Fibroblast of pulmonary artery (primary cell): ENCODE measurements around the gene TSPAN18.
"Not testable (repeated sequence)": the region's sequence is repeated elsewhere in the genome, so short reads cannot be mapped to it uniquely, and the experiment has no call there.

Experiments used
- DNase-seq: peaks from one replicate; pipeline ENCODE4 v3.0.0-alpha.2; 2010; ENCODE audit warnings: low read depth
- H3K4me3 ChIP-seq: replicated peaks from 2 replicates; pipeline ENCODE4 v1.5.1; 2011; ENCODE audit warnings: low read depth, mild to moderate bottlenecking, control low read depth, low read length, moderate library complexity
- TF ChIP-seq, protein P1 (sequence below): IDR thresholded peaks from 2 replicates; pipeline ENCODE4 v1.5.1; 2011; ENCODE audit warnings: mild to moderate bottlenecking, control low read depth, low read length, inconsistent platforms; ENCODE audit errors: missing control alignments

The TSPAN18 gene

DNA sequence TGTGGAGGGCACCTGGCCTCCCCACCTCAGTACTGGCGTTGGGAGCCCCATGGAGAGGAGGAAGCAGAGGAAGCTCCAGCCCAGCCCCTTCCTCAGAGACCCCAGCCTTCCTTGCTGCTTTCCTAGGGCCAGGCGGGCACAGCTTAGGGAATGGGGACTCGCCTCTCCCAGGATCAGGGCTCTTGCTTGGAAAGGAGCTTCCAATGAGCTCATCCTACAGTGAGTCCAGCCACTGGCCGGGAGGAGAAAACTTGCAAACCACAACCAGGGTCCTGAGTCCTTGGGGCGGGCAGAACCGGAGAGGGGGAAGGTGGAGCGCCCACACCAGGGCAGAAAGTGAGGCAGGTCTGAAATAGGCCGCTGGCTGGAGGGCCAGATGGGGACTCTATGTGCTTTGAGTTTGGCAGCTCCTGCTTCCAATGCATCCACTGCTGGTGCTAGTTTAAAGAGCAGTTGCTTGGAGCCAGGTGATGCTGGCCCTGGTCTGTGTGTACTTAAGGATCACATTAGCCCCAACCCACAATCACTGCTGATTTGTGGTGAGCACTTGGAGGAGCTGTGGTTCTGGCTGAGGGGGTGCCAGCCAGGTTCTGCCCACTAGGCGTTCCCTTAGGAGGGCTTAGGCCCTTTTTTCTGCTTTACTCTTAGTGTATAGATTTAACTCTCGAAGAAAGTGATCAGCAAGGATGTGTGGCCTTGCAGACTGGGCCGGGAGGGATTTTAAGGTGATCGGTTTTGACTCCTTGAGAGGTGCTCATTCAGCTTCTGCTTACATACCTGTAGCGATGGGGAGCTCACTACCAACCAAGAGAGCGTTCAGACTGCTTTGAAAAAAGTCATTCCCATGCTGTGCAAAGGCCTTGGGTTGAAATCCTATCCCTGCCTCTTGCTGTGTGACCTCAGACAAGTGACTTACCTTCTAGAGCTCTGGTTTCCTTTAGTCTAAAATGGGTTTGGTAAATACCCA is 142.0 kb downstream of the TSPAN18 start:
- no peak for DNase-seq
- TF ChIP-seq, protein P1, sequence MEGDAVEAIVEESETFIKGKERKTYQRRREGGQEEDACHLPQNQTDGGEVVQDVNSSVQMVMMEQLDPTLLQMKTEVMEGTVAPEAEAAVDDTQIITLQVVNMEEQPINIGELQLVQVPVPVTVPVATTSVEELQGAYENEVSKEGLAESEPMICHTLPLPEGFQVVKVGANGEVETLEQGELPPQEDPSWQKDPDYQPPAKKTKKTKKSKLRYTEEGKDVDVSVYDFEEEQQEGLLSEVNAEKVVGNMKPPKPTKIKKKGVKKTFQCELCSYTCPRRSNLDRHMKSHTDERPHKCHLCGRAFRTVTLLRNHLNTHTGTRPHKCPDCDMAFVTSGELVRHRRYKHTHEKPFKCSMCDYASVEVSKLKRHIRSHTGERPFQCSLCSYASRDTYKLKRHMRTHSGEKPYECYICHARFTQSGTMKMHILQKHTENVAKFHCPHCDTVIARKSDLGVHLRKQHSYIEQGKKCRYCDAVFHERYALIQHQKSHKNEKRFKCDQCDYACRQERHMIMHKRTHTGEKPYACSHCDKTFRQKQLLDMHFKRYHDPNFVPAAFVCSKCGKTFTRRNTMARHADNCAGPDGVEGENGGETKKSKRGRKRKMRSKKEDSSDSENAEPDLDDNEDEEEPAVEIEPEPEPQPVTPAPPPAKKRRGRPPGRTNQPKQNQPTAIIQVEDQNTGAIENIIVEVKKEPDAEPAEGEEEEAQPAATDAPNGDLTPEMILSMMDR = no peak
- no peak overlapping the region for H3K4me3 ChIP-seq

GRCh38 chr11:44870181-44870580 is 143.4 kb downstream of the TSPAN18 start:
- TF ChIP-seq, protein P1 = no peak
- no peak for DNase-seq
- H3K4me3 ChIP-seq = no peak overlapping the region

DNA sequence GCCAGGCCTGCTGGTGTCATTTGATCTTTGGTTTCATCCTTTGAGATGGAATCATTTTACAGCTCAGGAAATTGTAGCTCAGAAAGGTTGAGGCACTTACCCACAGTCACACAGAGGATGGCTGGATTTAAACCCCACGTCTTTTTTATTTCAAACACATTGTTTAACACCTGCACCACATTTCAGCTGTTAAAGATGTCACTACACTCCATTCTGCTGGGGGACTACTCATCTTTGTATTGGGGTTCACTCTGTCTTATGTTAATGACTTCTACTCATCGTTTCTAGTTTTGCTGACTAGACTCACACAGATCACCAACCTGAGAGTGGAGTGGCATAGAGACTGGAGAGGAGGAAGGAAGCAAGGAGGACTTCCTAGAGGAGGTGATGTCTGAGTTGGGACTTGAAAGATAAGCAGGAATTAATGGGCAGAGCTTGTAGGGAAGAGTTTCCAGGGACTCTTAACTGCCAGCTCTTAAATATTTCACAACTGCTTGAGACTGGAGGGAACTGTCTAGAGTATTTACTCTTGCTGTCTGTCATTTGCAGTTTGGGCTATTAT is 143.9 kb downstream of the TSPAN18 start:
- no peak for DNase-seq
- TF ChIP-seq, protein P1 = no peak
- H3K4me3 ChIP-seq = no peak overlapping the region

DNA sequence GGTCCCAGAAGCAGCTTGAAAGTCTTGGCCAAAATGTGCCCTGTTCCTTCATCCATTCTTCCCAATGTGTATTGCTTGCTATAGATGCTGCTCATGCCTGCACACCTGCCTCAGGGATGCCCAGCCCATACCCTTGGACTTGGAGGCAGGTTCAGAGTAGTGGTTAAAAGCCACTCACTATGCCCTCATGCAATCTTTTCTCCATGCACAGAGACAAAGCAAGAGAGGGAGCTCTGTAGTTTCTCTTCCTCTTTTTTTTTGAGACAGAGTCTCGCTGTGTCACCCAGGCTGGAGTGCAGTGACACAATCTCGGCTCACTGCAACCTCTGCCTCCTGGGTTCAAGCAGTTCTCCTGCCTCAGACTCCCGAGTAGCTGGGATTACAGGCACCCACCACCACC is 144.9 kb downstream of the TSPAN18 start:
- not testable (repeated sequence) for H3K4me3 ChIP-seq

DNA sequence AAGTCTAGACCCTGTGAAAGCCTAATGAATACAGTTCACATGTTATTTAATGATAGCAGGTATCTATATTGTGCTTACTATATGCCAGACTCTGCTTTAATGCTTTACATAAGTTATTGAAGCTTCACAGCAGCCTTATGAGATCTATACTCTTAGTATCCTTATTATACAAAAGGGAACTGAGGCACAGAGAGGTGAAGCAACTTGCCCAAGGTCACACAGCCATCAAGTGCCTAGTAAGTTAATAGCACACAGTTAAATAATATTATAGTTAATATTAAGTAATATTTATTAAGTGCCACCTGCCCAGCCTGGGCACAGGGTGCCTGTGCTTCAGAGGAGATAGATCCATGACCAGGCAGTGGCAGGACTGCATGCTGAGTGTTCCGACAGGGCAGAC is 145.8 kb downstream of the TSPAN18 start:
- H3K4me3 ChIP-seq = no peak overlapping the region
- TF ChIP-seq, protein P1 = no peak
- no peak for DNase-seq

More for the DNA sequence above, 144.9 kb downstream of the TSPAN18 start:
- not testable (repeated sequence) for DNase-seq

DNA sequence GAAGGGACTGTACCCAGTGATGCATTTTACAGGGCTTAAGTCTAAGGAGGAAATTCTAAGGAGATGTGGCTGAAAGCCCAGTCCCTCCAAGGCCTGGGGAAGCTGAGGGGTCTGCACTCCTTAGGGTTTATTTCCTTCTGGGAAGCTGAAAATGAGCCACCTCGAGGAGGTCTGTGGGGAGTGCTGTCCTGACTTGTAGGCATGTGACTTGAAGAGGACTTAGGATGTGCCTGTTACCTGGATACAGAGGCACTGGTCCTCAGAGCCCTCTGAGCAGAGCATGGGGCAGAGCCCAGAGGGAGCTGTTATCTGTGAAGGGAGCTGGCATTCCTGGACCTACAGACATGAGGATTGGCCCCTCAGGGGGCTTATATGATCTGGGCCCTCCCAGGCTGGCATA is 146.8 kb downstream of the TSPAN18 start:
- TF ChIP-seq, protein P1 = no peak
- no peak for DNase-seq
- H3K4me3 ChIP-seq = no peak overlapping the region

DNA sequence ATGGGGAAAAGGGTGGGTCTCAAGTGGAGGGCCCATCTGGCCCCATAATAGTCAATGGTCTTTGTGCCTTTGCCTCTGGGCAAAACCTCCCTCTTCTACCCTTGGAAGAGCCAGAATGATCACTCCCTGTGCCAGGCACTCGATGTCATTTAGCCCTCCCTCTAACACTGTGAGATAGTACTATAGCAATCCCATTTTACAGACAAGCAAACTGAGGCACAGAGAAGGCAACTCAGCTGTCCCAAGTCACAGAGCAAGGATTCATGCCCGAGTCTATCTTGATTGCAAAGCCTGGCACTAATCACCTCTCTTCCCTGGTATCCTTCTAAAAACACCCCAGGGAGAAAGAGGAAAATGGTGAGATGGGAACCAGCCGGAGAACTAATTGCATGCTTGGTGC is 147.5 kb downstream of the TSPAN18 start:
- no peak for DNase-seq
- TF ChIP-seq, protein P1 = no peak
- no peak overlapping the region for H3K4me3 ChIP-seq
